H9 (cell line): ENCODE results near the gene MED23. TPM values are rescaled to one million over a fixed set of nuclear protein-coding genes. Genes with fewer than 3 reads are reported as not detected.

Experiments used
- DNase-seq: peaks from one replicate; pipeline ENCODE4 v3.0.0-alpha.2; 2017
- H2AFZ ChIP-seq: one replicate; pipeline ENCODE4 v1.6.1; 2013; ENCODE audit warnings: mild to moderate bottlenecking, low read length, control low read depth, moderate library complexity
- H2AK5ac ChIP-seq: 2 replicates; pipeline ENCODE4 v1.6.1; 2013; ENCODE audit warnings: low read length, control low read depth, mixed read lengths; ENCODE audit not compliant: insufficient read length
- H2BK120ac ChIP-seq: one replicate; pipeline ENCODE4 v1.6.1; 2013; ENCODE audit warnings: low read depth, mild to moderate bottlenecking, low read length, control low read depth, inconsistent platforms; ENCODE audit not compliant: poor library complexity, severe bottlenecking
- H2BK12ac ChIP-seq: 2 replicates; pipeline ENCODE4 v1.6.1; 2013; ENCODE audit warnings: low read length, control low read depth, mixed read lengths, low read depth; ENCODE audit not compliant: insufficient read length
- H2BK15ac ChIP-seq: 2 replicates; pipeline ENCODE4 v1.6.1; 2013; ENCODE audit warnings: low read depth, low read length, control low read depth
- H2BK20ac ChIP-seq: one replicate; pipeline ENCODE4 v1.6.1; 2013; ENCODE audit warnings: low read depth, mild to moderate bottlenecking, low read length, control low read depth, inconsistent platforms; ENCODE audit not compliant: poor library complexity, severe bottlenecking
- H2BK5ac ChIP-seq: 2 replicates; pipeline ENCODE4 v1.6.1; 2013; ENCODE audit warnings: low read length, control low read depth, mixed read lengths; ENCODE audit not compliant: insufficient read length
- H3K14ac ChIP-seq: 2 replicates; pipeline ENCODE4 v1.6.1; 2013; ENCODE audit warnings: low read length, control low read depth; ENCODE audit not compliant: insufficient read depth
- H3K18ac ChIP-seq: 2 replicates; pipeline ENCODE4 v1.6.1; 2013; ENCODE audit warnings: low read depth, mild to moderate bottlenecking, mixed read lengths, low read length, control low read depth; ENCODE audit not compliant: insufficient read length
- H3K23ac ChIP-seq: 2 replicates; pipeline ENCODE4 v1.6.1; 2013; ENCODE audit warnings: low read length, control low read depth, mixed read lengths, low read depth; ENCODE audit not compliant: insufficient read length
- H3K23me2 ChIP-seq: 2 replicates; pipeline ENCODE4 v1.6.1; 2013; ENCODE audit warnings: low read depth, mild to moderate bottlenecking, mixed read lengths, low read length, control low read depth; ENCODE audit not compliant: insufficient read length, poor library complexity, severe bottlenecking
- H3K27ac ChIP-seq: 2 replicates; pipeline ENCODE4 v1.5.1; 2013; ENCODE audit warnings: low read length, control low read depth, mixed read lengths, low read depth; ENCODE audit not compliant: insufficient read length
- H3K27me3 ChIP-seq: 2 replicates; pipeline ENCODE4 v1.6.1; 2013; ENCODE audit warnings: low read length, control low read depth, inconsistent platforms; ENCODE audit not compliant: insufficient read depth
- H3K4ac ChIP-seq: 2 replicates; pipeline ENCODE4 v1.6.1; 2013; ENCODE audit warnings: low read depth, mild to moderate bottlenecking, control low read depth, inconsistent platforms, low read length, moderate library complexity
- H3K4me1 ChIP-seq: 2 replicates; pipeline ENCODE4 v1.6.1; 2013; ENCODE audit warnings: low read length, control low read depth, inconsistent platforms; ENCODE audit not compliant: insufficient read depth
- H3K4me2 ChIP-seq: 2 replicates; pipeline ENCODE4 v1.6.1; 2013; ENCODE audit warnings: low read length, control low read depth, mixed read lengths; ENCODE audit not compliant: insufficient read length, insufficient read depth
- H3K56ac ChIP-seq: 2 replicates; pipeline ENCODE4 v1.6.1; 2013; ENCODE audit warnings: low read depth, mild to moderate bottlenecking, mixed read lengths, low read length, control low read depth; ENCODE audit not compliant: insufficient read length
- H3K79me1 ChIP-seq: 2 replicates; pipeline ENCODE4 v1.6.1; 2013; ENCODE audit warnings: low read depth, mild to moderate bottlenecking, moderate library complexity, low read length, control low read depth, inconsistent platforms; ENCODE audit not compliant: insufficient read depth, poor library complexity, severe bottlenecking
- H3K79me2 ChIP-seq: 2 replicates; pipeline ENCODE4 v1.6.1; 2013; ENCODE audit warnings: low read length, control low read depth, inconsistent platforms; ENCODE audit not compliant: insufficient read depth
- H3K9ac ChIP-seq: 2 replicates; pipeline ENCODE4 v1.6.1; 2013; ENCODE audit warnings: low read length, control low read depth, mixed read lengths; ENCODE audit not compliant: insufficient read length; ENCODE audit errors: extremely low read depth
- H3K9me3 ChIP-seq: one replicate; pipeline ENCODE4 v1.6.1; 2013; ENCODE audit warnings: low read depth, low read length, inconsistent platforms; ENCODE audit not compliant: control insufficient read depth
- H3T11ph ChIP-seq: one replicate; pipeline ENCODE4 v1.6.1; 2013; ENCODE audit warnings: mild to moderate bottlenecking, low read length, control low read depth, inconsistent platforms
- H4K20me1 ChIP-seq: one replicate; pipeline ENCODE4 v1.6.1; 2013; ENCODE audit not compliant: control insufficient read depth, insufficient read length, insufficient read depth
- H4K5ac ChIP-seq: 2 replicates; pipeline ENCODE4 v1.6.1; 2013; ENCODE audit warnings: low read depth, mild to moderate bottlenecking, mixed read lengths, low read length, control low read depth; ENCODE audit not compliant: insufficient read length
- H4K8ac ChIP-seq: replicated peaks from 2 replicates; pipeline ENCODE4 v1.6.1; 2013; ENCODE audit warnings: low read length, control low read depth, mixed read lengths, low read depth; ENCODE audit not compliant: insufficient read length
- H4K91ac ChIP-seq: 2 replicates; pipeline ENCODE4 v1.6.1; 2013; ENCODE audit warnings: low read depth, mild to moderate bottlenecking, moderate library complexity, mixed read lengths, low read length, control low read depth; ENCODE audit not compliant: insufficient read length
- H3K27ac Mint-ChIP-seq, 3 experiments: 2 replicates in 2 of 3; 3 replicates in 1 of 3; pipeline ENCODE4 v1.8.0; 2020 to 2021; ENCODE audit warnings: mixed read lengths in 3 of 3, mild to moderate bottlenecking in 1 of 3, moderate library complexity in 1 of 3
- H3K27me3 Mint-ChIP-seq: 2 replicates; pipeline ENCODE4 v1.8.0; 2021; ENCODE audit warnings: low read depth, mild to moderate bottlenecking, moderate library complexity, mixed read lengths
- H3K36me3 Mint-ChIP-seq, 3 experiments: 2 replicates in 2 of 3; 3 replicates in 1 of 3; pipeline ENCODE4 v1.8.0; 2020 to 2021; ENCODE audit warnings: low read depth in 3 of 3, mixed read lengths in 3 of 3; ENCODE audit not compliant: insufficient read depth in 1 of 3
- H3K4me1 Mint-ChIP-seq, 2 experiments: 2 replicates each; pipeline ENCODE4 v1.8.0; 2020; ENCODE audit warnings: mixed read lengths in 2 of 2
- H3K4me3 Mint-ChIP-seq, 2 experiments: 2 replicates in 1 of 2; 3 replicates in 1 of 2; pipeline ENCODE4 v1.8.0; 2020 to 2021; ENCODE audit warnings: mild to moderate bottlenecking in 2 of 2, mixed read lengths in 2 of 2, moderate library complexity in 1 of 2
- H3K9me3 Mint-ChIP-seq, 2 experiments: 2 replicates in 1 of 2; 3 replicates in 1 of 2; pipeline ENCODE4 v1.8.0; 2020; ENCODE audit warnings: mild to moderate bottlenecking in 2 of 2, mixed read lengths in 2 of 2, moderate library complexity in 1 of 2
- WGBS: extraction: QIAGEN DNeasy Blood & Tissue Kit; methylation state at CpG from one replicate; pipeline ENCODE4 v1.1.7; 2013; ENCODE audit warnings: missing lambda C conversion rate, low lambda C conversion rate, mixed read lengths; ENCODE audit not compliant: insufficient read length; ENCODE audit errors: extremely low coverage; 5-methylcytosine and 5-hydroxymethylcytosine counted together
- total RNA-seq: library from RNA; stranded (reverse); gene quantifications from 2 replicates; pipeline ENCODE4 v1.2.1, GENCODE V29; 2021
- TF ChIP-seq, protein P1 (sequence below): fragments of 200-600 bp; sonication (generic); conservative IDR thresholded peaks from 3 replicates; pipeline ENCODE4 v1.8.0; 2021; ENCODE audit warnings: antibody characterized with exemption, mild to moderate bottlenecking

MED23 gene
- total RNA-seq, 1 experiment from 2014 or later = 16.2 TPM

DNA sequence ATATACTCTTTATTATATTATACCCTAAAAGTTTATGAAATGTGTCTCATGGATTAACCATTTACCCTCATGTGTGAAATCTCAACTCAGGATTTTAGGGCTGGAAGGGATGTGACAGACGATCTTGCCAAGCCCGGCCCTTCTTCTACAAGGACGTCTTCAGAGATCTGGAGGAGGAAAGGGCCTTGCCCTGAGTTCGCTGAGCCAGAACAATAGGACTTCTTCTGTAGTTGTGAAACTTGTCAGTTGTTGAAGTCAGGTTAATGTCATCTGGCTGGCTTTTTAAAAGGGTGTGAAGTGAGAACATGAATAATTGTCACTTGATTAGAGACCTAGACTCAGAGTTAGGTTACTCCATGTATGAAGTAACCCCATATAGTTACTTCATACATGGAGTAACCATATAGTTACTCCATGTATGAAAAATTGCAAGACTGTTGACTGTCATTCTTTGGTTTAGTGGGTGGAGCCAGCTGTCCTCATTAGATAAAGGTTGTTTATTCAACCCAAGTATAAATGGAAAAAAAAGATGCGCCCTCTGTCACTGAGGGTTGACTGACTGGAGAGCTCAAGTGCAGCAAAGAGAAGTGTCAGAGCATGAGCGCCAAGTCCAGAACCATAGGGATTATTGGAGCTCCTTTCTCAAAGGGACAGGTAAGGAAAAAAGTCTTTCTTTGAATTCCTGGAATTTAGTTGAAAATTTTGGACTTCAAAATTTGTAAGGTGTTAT, 55.2 kb downstream of the MED23 start, which contains the start of gene ARG1:
ARG1 (plus strand) TSS at position 541 of the 730 bp plus-strand sequence; CDS start at position 598, 57 bp downstream.
- H3K18ac ChIP-seq = no peak within 1 kb of the TSS
- H3K4me1 ChIP-seq = peaks cover 5% of the 10 kb centered on the region; the same call in 1 of the 2 replicates
- no peak within 1 kb of the TSS for H3K23ac ChIP-seq
- H4K91ac ChIP-seq = no peak within 1 kb of the TSS
- H3K56ac ChIP-seq = no peak within 1 kb of the TSS
- H3K79me1 ChIP-seq = no peaks in the 10 kb centered on the region
- no peak within 1 kb of the TSS for H3K4ac ChIP-seq
- WGBS = no CpG with 5 or more reads among the region's 6 CpGs
- no peaks in the 10 kb centered on the region for H4K20me1 ChIP-seq
- Mint-ChIP-seq H3K27ac (no peak within 1 kb of the TSS), H3K36me3 (no peaks in the 10 kb centered on the region), H3K27me3 (no peaks in the 10 kb centered on the region), H3K9me3 (no peaks in the 10 kb centered on the region), H3K4me1 (peaks cover 11 to 17% of the 10 kb centered on the region in 2 experiments), H3K4me3 (no peak within 1 kb of the TSS)
- no peak for DNase-seq
- no peak within 1 kb of the TSS for H2AK5ac ChIP-seq
- no peaks in the 10 kb centered on the region for H3K9me3 ChIP-seq
- no peaks in the 10 kb centered on the region for H3K27me3 ChIP-seq
- TF ChIP-seq, protein P1, sequence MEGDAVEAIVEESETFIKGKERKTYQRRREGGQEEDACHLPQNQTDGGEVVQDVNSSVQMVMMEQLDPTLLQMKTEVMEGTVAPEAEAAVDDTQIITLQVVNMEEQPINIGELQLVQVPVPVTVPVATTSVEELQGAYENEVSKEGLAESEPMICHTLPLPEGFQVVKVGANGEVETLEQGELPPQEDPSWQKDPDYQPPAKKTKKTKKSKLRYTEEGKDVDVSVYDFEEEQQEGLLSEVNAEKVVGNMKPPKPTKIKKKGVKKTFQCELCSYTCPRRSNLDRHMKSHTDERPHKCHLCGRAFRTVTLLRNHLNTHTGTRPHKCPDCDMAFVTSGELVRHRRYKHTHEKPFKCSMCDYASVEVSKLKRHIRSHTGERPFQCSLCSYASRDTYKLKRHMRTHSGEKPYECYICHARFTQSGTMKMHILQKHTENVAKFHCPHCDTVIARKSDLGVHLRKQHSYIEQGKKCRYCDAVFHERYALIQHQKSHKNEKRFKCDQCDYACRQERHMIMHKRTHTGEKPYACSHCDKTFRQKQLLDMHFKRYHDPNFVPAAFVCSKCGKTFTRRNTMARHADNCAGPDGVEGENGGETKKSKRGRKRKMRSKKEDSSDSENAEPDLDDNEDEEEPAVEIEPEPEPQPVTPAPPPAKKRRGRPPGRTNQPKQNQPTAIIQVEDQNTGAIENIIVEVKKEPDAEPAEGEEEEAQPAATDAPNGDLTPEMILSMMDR = no peak
- no peak within 1 kb of the TSS for H3K4me2 ChIP-seq
- no peak within 1 kb of the TSS for H2BK20ac ChIP-seq
- no peak within 1 kb of the TSS for H3T11ph ChIP-seq
- no peak within 1 kb of the TSS for H4K5ac ChIP-seq
- no peak within 1 kb of the TSS for H3K27ac ChIP-seq
- no peak within 1 kb of the TSS for H2BK15ac ChIP-seq
- no peak within 1 kb of the TSS for H2BK120ac ChIP-seq
- no peaks in the 10 kb centered on the region for H3K23me2 ChIP-seq
- H3K9ac ChIP-seq = no peak within 1 kb of the TSS
- no peak within 1 kb of the TSS for H3K14ac ChIP-seq
- H2AFZ ChIP-seq = no peak within 1 kb of the TSS
- H2BK12ac ChIP-seq = no peak within 1 kb of the TSS
- no peak within 1 kb of the TSS for H4K8ac ChIP-seq
- H2BK5ac ChIP-seq = no peak within 1 kb of the TSS
- H3K79me2 ChIP-seq = no peaks in the 10 kb centered on the region
